Endodermal cell (in vitro differentiated cells): Measurements from ENCODE around the gene SMIM35. TPM values are rescaled to one million over a fixed set of nuclear protein-coding genes. Genes with fewer than 3 reads are reported as not detected.

Experiments used
- DNase-seq: peaks from one replicate; pipeline ENCODE4 v3.0.0-alpha.2; 2017
- H3K27ac ChIP-seq: 2 replicates; pipeline ENCODE4 v1.5.1; 2013; ENCODE audit warnings: mild to moderate bottlenecking, low read depth, low read length, moderate library complexity
- H3K27me3 ChIP-seq: 2 replicates; pipeline ENCODE4 v1.6.1; 2013; ENCODE audit warnings: mild to moderate bottlenecking, low read length, moderate library complexity; ENCODE audit not compliant: insufficient read depth, control insufficient read depth, poor library complexity, severe bottlenecking
- H3K36me3 ChIP-seq: 2 replicates; pipeline ENCODE4 v1.7.0; 2013; ENCODE audit warnings: mild to moderate bottlenecking, low read length, moderate library complexity; ENCODE audit not compliant: control insufficient read depth, insufficient read depth
- H3K4me1 ChIP-seq: one replicate; pipeline ENCODE4 v1.7.0; 2013; ENCODE audit warnings: low read length; ENCODE audit not compliant: control insufficient read depth, insufficient read depth
- H3K4me3 ChIP-seq: 2 replicates; pipeline ENCODE4 v1.5.1; 2013; ENCODE audit warnings: mild to moderate bottlenecking, low read length, moderate library complexity
- H3K9ac ChIP-seq: 2 replicates; pipeline ENCODE4 v1.6.1; 2013; ENCODE audit warnings: mild to moderate bottlenecking, low read length, moderate library complexity; ENCODE audit not compliant: poor library complexity, severe bottlenecking; ENCODE audit errors: extremely low read depth
- H3K9me3 ChIP-seq: 2 replicates; pipeline ENCODE4 v1.6.1; 2013; ENCODE audit warnings: mild to moderate bottlenecking, low read length, moderate library complexity; ENCODE audit not compliant: control insufficient read depth
- H3K27ac Mint-ChIP-seq: 2 replicates; pipeline ENCODE4 v1.8.0; 2020; ENCODE audit warnings: mixed read lengths
- H3K27me3 Mint-ChIP-seq: 2 replicates; pipeline ENCODE4 v1.8.0; 2021; ENCODE audit warnings: mild to moderate bottlenecking, mixed read lengths; ENCODE audit not compliant: insufficient read depth
- H3K36me3 Mint-ChIP-seq: 2 replicates; pipeline ENCODE4 v1.8.0; 2020; ENCODE audit warnings: low read depth, mixed read lengths
- H3K4me1 Mint-ChIP-seq: 2 replicates; pipeline ENCODE4 v1.8.0; 2020; ENCODE audit warnings: mixed read lengths
- H3K4me3 Mint-ChIP-seq: 2 replicates; pipeline ENCODE4 v1.8.0; 2020; ENCODE audit warnings: mild to moderate bottlenecking, moderate library complexity, mixed read lengths
- H3K9me3 Mint-ChIP-seq: 2 replicates; pipeline ENCODE4 v1.8.0; 2020; ENCODE audit warnings: mild to moderate bottlenecking, mixed read lengths
- WGBS, 2 experiments: methylation state at CpG; one replicate each; pipeline versions ENCODE4 v1.1.5 to v1.1.7; 2013; ENCODE audit warnings: missing lambda C conversion rate in 2 of 2, mixed read lengths in 1 of 2; ENCODE audit not compliant: insufficient coverage in 1 of 2, insufficient read length in 1 of 2; 5-methylcytosine and 5-hydroxymethylcytosine counted together
- total RNA-seq, 2 donors: library from RNA; stranded (reverse); fragmentation: NEBNext Ultra II Directional in 1 of 2; extraction: Animal tissue kit (Norgen Biotek cat#: 25700) in 1 of 2; gene quantifications; 2 replicates in 1 of 2; 3 replicates in 1 of 2; pipeline ENCODE4 v1.2.1, GENCODE V29; 2021
- TF ChIP-seq, protein P1 (sequence below): fragments of 200-600 bp; sonication (generic); conservative IDR thresholded peaks from 2 replicates; pipeline ENCODE4 v1.5.0; 2021; ENCODE audit warnings: antibody characterized with exemption, mild to moderate bottlenecking

The SMIM35 gene
- total RNA-seq, 2 donors from 2014 or later = not detected

- 80% methylated on average over 3 of the region's 3 CpGs; no CpG with 5 or more reads in 1 of the 2 experiments for WGBS, 2 experiments
- Histone ChIP-seq H3K36me3 (no peaks in the 10 kb centered on the region), H3K27ac (no peak overlapping the region), H3K27me3 (no peaks in the 10 kb centered on the region), H3K4me3 (no peak overlapping the region), H3K4me1 (no peaks in the 10 kb centered on the region), H3K9ac (no peak overlapping the region), H3K9me3 (no peaks in the 10 kb centered on the region)
- Mint-ChIP-seq H3K36me3 (no peaks in the 10 kb centered on the region), H3K27me3 (no peaks in the 10 kb centered on the region), H3K4me3 (no peak overlapping the region), H3K4me1 (peaks cover 6% of the 10 kb centered on the region), H3K9me3 (peaks cover 9% of the 10 kb centered on the region), H3K27ac (no peak overlapping the region)
- peak; percentile 31 for DNase-seq
- TF ChIP-seq, protein P1, sequence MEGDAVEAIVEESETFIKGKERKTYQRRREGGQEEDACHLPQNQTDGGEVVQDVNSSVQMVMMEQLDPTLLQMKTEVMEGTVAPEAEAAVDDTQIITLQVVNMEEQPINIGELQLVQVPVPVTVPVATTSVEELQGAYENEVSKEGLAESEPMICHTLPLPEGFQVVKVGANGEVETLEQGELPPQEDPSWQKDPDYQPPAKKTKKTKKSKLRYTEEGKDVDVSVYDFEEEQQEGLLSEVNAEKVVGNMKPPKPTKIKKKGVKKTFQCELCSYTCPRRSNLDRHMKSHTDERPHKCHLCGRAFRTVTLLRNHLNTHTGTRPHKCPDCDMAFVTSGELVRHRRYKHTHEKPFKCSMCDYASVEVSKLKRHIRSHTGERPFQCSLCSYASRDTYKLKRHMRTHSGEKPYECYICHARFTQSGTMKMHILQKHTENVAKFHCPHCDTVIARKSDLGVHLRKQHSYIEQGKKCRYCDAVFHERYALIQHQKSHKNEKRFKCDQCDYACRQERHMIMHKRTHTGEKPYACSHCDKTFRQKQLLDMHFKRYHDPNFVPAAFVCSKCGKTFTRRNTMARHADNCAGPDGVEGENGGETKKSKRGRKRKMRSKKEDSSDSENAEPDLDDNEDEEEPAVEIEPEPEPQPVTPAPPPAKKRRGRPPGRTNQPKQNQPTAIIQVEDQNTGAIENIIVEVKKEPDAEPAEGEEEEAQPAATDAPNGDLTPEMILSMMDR = no peak
These were observed 87.3 kb downstream of the SMIM35 start for GRCh38 chr11:117999354-117999993.

DNA sequence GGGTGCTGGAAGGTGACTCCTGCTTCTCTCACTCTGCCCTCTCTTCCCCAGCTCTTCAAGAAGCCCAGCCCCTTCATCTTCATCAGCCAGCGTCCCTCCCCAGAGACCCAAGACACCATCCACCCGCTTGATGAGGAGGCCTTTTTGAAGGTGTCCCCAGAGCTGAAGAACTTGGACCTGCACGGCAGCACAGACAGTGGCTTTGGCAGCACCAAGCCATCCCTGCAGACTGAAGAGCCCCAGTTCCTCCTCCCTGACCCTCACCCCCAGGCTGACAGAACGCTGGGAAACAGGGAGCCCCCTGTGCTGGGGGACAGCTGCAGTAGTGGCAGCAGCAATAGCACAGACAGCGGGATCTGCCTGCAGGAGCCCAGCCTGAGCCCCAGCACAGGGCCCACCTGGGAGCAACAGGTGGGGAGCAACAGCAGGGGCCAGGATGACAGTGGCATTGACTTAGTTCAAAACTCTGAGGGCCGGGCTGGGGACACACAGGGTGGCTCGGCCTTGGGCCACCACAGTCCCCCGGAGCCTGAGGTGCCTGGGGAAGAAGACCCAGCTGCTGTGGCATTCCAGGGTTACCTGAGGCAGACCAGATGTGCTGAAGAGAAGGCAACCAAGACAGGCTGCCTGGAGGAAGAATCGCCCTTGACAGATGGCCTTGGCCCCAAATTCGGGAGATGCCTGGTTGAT lies 88.0 kb downstream of the SMIM35 start:
- TF ChIP-seq, protein P1 = no peak
- Mint-ChIP-seq H3K9me3 (peaks cover 3% of the 10 kb centered on the region), H3K4me1 (peaks cover 6% of the 10 kb centered on the region), H3K27me3 (no peaks in the 10 kb centered on the region), H3K27ac (no peak overlapping the region), H3K36me3 (no peaks in the 10 kb centered on the region), H3K4me3 (no peak overlapping the region)
- Histone ChIP-seq H3K27me3 (no peaks in the 10 kb centered on the region), H3K27ac (no peak overlapping the region), H3K9me3 (no peaks in the 10 kb centered on the region), H3K9ac (no peak overlapping the region), H3K4me1 (no peaks in the 10 kb centered on the region), H3K36me3 (no peaks in the 10 kb centered on the region), H3K4me3 (no peak overlapping the region)
- peak; percentile 32 for DNase-seq
- WGBS, 2 experiments = 88 to 92% methylated on average over 6 to 10 of the region's 10 CpGs

DNA sequence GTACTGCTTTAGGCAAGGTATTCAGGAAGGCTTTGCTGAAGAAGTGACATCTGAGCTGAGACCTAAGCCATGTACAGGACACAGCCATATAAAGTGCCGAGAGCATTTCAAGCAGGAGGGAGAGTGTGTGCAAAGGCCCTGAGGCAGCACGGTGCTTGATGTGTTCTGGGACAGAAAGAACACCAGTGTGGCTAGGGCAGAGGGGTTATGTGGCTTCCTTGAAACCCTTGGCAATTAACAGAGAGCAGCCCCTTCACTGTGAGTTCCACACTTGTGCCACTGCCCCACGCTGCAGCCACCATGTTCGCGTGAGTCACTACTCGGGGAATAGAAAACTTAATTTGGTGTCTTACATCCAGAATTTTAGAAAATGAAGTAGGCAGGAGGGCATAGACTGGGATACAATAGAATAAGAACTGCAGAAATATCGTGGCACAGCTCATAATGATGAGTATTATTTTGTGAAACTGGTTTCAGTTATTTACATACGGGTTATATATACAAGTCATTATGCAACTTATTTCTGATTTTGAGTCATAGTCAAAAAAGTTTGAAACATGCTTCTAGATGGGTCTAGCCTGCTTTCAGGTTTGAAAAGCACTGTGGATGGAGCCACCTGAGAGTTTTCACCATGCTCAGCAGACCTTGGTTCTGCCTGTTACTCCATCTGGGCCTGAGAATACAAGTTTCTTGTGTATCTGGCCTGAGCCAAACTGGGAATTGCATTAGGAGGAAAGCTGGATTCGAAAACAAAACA lies 88.8 kb downstream of the SMIM35 start:
- Histone ChIP-seq H3K9me3 (no peaks in the 10 kb centered on the region), H3K4me3 (no peak overlapping the region), H3K27ac (no peak overlapping the region), H3K9ac (no peak overlapping the region), H3K36me3 (no peaks in the 10 kb centered on the region), H3K27me3 (no peaks in the 10 kb centered on the region), H3K4me1 (no peaks in the 10 kb centered on the region)
- no peak overlapping the region for H3K27ac Mint-ChIP-seq
- no peaks in the 10 kb centered on the region for H3K36me3 Mint-ChIP-seq
- no peaks in the 10 kb centered on the region for H3K27me3 Mint-ChIP-seq
- H3K9me3 Mint-ChIP-seq = no peaks in the 10 kb centered on the region
- TF ChIP-seq, protein P1 = no peak
- H3K4me1 Mint-ChIP-seq = peaks cover 6% of the 10 kb centered on the region
- DNase-seq = peak; percentile 17
- H3K4me3 Mint-ChIP-seq = no peak overlapping the region
- WGBS, 2 experiments = 92 to 98% methylated on average over 5 to 9 of the region's 9 CpGs
